ENCODE data around the gene DCTPP1. TPM values are rescaled to one million over a fixed set of nuclear protein-coding genes. Genes with fewer than 3 reads are reported as not detected.

The DCTPP1 gene
- total and polyA plus RNA-seq, 9 of the 15 experiments (the other 6 are each of a cell fraction or from before 2014, with no cell fraction given), result 45.0 to 132 (median 80.6) TPM

DNA sequence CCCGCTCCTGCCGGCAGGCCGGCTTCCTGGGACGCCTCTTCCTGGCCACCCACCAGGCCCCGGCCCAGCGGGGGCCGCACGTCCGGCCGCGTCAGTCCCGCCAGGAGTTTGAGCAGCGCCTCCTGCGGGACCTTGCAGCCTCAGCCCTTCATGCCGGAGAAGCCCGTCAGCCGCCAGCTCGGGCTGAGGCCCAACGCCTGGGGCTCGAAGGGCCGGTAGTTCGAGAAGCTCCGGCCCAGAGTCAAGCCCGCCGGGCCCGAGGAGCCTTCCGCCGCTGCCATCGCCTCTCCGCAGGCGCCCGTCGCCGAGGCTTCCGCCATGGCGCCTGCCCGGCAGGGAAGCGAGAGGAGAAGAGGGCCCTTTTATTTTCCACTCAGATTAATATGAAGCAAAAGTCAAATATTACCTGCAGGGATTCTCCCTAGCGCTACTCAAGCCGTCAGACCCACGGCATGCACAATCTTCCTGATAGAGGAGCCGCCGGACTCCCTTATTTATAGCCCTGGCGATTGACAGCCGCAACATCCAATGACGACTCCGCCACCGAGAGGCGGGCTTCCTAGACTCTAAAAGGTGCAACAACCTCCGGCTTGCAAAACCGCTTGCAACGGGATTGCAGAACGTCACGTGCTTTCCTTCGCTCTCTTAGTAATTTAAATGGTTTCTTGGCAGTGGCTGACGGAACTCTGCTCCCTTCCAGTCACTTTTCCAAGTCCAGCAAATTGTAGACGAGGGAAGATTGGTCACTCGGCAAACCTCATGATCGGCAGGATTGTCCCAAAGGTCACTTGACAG is 15.8 kb upstream of the DCTPP1 start, which contains the start of gene SEPHS2 (continued):
- TF ChIP-seq, protein P1, sequence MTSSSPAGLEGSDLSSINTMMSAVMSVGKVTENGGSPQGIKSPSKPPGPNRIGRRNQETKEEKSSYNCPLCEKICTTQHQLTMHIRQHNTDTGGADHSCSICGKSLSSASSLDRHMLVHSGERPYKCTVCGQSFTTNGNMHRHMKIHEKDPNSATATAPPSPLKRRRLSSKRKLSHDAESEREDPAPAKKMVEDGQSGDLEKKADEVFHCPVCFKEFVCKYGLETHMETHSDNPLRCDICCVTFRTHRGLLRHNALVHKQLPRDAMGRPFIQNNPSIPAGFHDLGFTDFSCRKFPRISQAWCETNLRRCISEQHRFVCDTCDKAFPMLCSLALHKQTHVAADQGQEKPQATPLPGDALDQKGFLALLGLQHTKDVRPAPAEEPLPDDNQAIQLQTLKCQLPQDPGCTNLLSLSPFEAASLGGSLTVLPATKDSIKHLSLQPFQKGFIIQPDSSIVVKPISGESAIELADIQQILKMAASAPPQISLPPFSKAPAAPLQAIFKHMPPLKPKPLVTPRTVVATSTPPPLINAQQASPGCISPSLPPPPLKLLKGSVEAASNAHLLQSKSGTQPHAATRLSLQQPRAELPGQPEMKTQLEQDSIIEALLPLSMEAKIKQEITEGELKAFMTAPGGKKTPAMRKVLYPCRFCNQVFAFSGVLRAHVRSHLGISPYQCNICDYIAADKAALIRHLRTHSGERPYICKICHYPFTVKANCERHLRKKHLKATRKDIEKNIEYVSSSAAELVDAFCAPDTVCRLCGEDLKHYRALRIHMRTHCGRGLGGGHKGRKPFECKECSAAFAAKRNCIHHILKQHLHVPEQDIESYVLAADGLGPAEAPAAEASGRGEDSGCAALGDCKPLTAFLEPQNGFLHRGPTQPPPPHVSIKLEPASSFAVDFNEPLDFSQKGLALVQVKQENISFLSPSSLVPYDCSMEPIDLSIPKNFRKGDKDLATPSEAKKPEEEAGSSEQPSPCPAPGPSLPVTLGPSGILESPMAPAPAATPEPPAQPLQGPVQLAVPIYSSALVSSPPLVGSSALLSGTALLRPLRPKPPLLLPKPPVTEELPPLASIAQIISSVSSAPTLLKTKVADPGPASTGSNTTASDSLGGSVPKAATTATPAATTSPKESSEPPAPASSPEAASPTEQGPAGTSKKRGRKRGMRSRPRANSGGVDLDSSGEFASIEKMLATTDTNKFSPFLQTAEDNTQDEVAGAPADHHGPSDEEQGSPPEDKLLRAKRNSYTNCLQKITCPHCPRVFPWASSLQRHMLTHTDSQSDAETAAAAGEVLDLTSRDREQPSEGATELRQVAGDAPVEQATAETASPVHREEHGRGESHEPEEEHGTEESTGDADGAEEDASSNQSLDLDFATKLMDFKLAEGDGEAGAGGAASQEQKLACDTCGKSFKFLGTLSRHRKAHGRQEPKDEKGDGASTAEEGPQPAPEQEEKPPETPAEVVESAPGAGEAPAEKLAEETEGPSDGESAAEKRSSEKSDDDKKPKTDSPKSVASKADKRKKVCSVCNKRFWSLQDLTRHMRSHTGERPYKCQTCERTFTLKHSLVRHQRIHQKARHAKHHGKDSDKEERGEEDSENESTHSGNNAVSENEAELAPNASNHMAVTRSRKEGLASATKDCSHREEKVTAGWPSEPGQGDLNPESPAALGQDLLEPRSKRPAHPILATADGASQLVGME (CRISPR knock-in tag; IDR thresholded peaks at IDR 0.05), result 0 out of 2 replicates have a peak, but pooled peaks have one; percentile 50
- TF ChIP-seq ZNF77 (CRISPR knock-in tag; IDR thresholded peaks at IDR 0.05) (no peak), GATAD2B (IDR thresholded peaks at IDR 0.05; ENCODE audit: borderline replicate concordance) (no peak), KDM2B (CRISPR knock-in tag; IDR thresholded peaks at IDR 0.05) (no peak), ELF1 (tag; IDR thresholded peaks at IDR 0.05) (peak; percentile 73), WHSC1 (IDR thresholded peaks at IDR 0.05; ENCODE audit: low read length) (no peak), RERE (CRISPR knock-in tag; IDR thresholded peaks at IDR 0.05; ENCODE audit: borderline replicate concordance) (no peak), TRIM24 (IDR thresholded peaks at IDR 0.05) (peak; percentile 77 to 86), BMI1 (IDR thresholded peaks at IDR 0.05; ENCODE audit: low read length) (no peak), BRD9 (IDR thresholded peaks at IDR 0.05; ENCODE audit: low read depth, partially characterized antibody) (peak; percentile 60), TCF7L2 (IDR thresholded peaks at IDR 0.05; ENCODE audit: low read depth, low read length) (no peak), CBFA2T3 (IDR thresholded peaks at IDR 0.05) (no peak), PML (IDR thresholded peaks at IDR 0.05; ENCODE audit: low read length) (peak; percentile 93), SNRNP70 (optimal IDR thresholded peaks at IDR 0.05; ENCODE audit: low read depth, low read length) (no peak)
- TF ChIP-seq, protein P2, sequence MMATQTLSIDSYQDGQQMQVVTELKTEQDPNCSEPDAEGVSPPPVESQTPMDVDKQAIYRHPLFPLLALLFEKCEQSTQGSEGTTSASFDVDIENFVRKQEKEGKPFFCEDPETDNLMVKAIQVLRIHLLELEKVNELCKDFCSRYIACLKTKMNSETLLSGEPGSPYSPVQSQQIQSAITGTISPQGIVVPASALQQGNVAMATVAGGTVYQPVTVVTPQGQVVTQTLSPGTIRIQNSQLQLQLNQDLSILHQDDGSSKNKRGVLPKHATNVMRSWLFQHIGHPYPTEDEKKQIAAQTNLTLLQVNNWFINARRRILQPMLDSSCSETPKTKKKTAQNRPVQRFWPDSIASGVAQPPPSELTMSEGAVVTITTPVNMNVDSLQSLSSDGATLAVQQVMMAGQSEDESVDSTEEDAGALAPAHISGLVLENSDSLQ (IDR thresholded peaks at IDR 0.05), result peak; percentile 100

All from K562 (cell line).